Hepatocyte (in vitro differentiated cells): Measurements from ENCODE around the gene HSD17B1.

Experiments used
- EZH2 ChIP-seq: fragments of 200-600 bp; sonication (generic); IDR thresholded peaks from 2 replicates; pipeline ENCODE4 v1.6.1; 2016; ENCODE audit warnings: antibody characterized with exemption, mild to moderate bottlenecking, borderline replicate concordance
- EZH2phosphoT487 ChIP-seq: fragments of 200-600 bp; sonication (generic); IDR thresholded peaks from one replicate; pipeline ENCODE4 v1.6.1; 2018; ENCODE audit warnings: antibody characterized with exemption, mild to moderate bottlenecking, low read depth, moderate library complexity; ENCODE audit not compliant: unreplicated experiment, severe bottlenecking
- TF ChIP-seq, protein P1 (sequence below): fragments of 200-600 bp; sonication (generic); IDR thresholded peaks from 2 replicates; pipeline ENCODE4 v1.5.1; 2016; ENCODE audit warnings: antibody characterized with exemption, mild to moderate bottlenecking; ENCODE audit not compliant: poor library complexity

DNA sequence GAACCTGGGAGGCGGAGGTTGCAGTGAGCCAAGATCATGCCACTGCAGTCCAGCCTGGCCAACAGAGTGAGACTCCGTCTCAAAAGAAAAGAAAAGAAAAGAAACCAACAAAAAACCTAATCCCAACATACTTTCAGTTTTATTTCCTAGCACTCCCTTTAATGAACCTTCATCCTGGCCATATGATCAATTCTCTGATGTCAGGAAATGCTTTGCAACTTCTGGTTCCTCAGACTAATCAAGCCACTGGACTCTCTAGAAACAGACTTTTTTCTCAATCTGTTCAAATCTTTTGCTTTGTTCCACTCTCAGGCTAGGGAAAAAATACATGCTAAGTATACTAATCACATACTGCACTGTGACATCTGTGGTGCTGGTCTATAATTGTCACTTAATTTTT, 38.2 kb downstream of the HSD17B1 start:
- no peak for TF ChIP-seq EZH2
- TF ChIP-seq, protein P1, sequence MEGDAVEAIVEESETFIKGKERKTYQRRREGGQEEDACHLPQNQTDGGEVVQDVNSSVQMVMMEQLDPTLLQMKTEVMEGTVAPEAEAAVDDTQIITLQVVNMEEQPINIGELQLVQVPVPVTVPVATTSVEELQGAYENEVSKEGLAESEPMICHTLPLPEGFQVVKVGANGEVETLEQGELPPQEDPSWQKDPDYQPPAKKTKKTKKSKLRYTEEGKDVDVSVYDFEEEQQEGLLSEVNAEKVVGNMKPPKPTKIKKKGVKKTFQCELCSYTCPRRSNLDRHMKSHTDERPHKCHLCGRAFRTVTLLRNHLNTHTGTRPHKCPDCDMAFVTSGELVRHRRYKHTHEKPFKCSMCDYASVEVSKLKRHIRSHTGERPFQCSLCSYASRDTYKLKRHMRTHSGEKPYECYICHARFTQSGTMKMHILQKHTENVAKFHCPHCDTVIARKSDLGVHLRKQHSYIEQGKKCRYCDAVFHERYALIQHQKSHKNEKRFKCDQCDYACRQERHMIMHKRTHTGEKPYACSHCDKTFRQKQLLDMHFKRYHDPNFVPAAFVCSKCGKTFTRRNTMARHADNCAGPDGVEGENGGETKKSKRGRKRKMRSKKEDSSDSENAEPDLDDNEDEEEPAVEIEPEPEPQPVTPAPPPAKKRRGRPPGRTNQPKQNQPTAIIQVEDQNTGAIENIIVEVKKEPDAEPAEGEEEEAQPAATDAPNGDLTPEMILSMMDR: no peak
- no peak for TF ChIP-seq EZH2phosphoT487
